Measurements from ENCODE around the gene PARD3B. TPM values are rescaled to one million over a fixed set of nuclear protein-coding genes. Genes with fewer than 3 reads are reported as not detected.
A peak's percentile ranks its signal among the peaks of the same experiment; 100 is the strongest.

PARD3B gene
- total and polyA plus RNA-seq, 2 experiments from 2014 or later = 3.5 to 4.4 TPM

- ATAC-seq (no peak), DNase-seq (ENCODE audit: low spot score) (no peak)
- Histone ChIP-seq H3K9me2 (ENCODE audit: insufficient read depth) (peaks cover 3% of the 10 kb centered on the region; the same call in 1 of the 2 replicates), H3K27ac (ENCODE audit: low read depth) (no peak overlapping the region), H3K4me2 (peak overlapping the region; percentile 54; the same call in 1 of the 2 replicates), H2AFZ (no peak overlapping the region), H3K27me3 (ENCODE audit: insufficient read depth) (no peaks in the 10 kb centered on the region), H3K79me2 (replicated peaks; ENCODE audit: insufficient read depth) (no peaks in the 10 kb centered on the region), H3K4me3 (no peak overlapping the region; the same call in 1 of the 2 replicates), H3F3A (replicated peaks; ENCODE audit: low read depth) (no peaks in the 10 kb centered on the region), H3K4me1 (ENCODE audit: insufficient read depth) (peaks cover 39% of the 10 kb centered on the region), H4K20me1 (replicated peaks; ENCODE audit: insufficient read depth) (no peaks in the 10 kb centered on the region), H3K36me3 (ENCODE audit: insufficient read depth) (no peaks in the 10 kb centered on the region)
- Mint-ChIP-seq H3K27ac (no peak overlapping the region), H3K36me3 (ENCODE audit: low read depth) (no peaks in the 10 kb centered on the region), H3K4me1 (peaks cover 30% of the 10 kb centered on the region), H3K27me3 (ENCODE audit: insufficient read depth, low read depth, poor library complexity) (no peaks in the 10 kb centered on the region), H3K9me3 (no peaks in the 10 kb centered on the region), H3K4me3 (no peak overlapping the region)
- TF ChIP-seq, protein P1, sequence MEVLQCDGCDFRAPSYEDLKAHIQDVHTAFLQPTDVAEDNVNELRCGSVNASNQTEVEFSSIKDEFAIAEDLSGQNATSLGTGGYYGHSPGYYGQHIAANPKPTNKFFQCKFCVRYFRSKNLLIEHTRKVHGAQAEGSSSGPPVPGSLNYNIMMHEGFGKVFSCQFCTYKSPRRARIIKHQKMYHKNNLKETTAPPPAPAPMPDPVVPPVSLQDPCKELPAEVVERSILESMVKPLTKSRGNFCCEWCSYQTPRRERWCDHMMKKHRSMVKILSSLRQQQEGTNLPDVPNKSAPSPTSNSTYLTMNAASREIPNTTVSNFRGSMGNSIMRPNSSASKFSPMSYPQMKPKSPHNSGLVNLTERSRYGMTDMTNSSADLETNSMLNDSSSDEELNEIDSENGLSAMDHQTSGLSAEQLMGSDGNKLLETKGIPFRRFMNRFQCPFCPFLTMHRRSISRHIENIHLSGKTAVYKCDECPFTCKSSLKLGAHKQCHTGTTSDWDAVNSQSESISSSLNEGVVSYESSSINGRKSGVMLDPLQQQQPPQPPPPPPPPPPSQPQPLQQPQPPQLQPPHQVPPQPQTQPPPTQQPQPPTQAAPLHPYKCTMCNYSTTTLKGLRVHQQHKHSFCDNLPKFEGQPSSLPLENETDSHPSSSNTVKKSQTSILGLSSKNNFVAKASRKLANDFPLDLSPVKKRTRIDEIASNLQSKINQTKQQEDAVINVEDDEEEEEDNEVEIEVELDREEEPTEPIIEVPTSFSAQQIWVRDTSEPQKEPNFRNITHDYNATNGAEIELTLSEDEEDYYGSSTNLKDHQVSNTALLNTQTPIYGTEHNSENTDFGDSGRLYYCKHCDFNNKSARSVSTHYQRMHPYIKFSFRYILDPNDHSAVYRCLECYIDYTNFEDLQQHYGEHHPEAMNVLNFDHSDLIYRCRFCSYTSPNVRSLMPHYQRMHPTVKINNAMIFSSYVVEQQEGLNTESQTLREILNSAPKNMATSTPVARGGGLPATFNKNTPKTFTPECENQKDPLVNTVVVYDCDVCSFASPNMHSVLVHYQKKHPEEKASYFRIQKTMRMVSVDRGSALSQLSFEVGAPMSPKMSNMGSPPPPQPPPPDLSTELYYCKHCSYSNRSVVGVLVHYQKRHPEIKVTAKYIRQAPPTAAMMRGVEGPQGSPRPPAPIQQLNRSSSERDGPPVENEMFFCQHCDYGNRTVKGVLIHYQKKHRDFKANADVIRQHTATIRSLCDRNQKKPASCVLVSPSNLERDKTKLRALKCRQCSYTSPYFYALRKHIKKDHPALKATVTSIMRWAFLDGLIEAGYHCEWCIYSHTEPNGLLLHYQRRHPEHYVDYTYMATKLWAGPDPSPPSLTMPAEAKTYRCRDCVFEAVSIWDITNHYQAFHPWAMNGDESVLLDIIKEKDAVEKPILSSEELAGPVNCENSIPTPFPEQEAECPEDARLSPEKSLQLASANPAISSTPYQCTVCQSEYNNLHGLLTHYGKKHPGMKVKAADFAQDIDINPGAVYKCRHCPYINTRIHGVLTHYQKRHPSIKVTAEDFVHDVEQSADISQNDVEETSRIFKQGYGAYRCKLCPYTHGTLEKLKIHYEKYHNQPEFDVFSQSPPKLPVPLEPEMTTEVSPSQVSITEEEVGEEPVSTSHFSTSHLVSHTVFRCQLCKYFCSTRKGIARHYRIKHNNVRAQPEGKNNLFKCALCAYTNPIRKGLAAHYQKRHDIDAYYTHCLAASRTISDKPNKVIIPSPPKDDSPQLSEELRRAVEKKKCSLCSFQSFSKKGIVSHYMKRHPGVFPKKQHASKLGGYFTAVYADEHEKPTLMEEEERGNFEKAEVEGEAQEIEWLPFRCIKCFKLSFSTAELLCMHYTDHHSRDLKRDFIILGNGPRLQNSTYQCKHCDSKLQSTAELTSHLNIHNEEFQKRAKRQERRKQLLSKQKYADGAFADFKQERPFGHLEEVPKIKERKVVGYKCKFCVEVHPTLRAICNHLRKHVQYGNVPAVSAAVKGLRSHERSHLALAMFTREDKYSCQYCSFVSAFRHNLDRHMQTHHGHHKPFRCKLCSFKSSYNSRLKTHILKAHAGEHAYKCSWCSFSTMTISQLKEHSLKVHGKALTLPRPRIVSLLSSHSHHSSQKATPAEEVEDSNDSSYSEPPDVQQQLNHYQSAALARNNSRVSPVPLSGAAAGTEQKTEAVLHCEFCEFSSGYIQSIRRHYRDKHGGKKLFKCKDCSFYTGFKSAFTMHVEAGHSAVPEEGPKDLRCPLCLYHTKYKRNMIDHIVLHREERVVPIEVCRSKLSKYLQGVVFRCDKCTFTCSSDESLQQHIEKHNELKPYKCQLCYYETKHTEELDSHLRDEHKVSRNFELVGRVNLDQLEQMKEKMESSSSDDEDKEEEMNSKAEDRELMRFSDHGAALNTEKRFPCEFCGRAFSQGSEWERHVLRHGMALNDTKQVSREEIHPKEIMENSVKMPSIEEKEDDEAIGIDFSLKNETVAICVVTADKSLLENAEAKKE (CRISPR knock-in tag; IDR thresholded peaks at IDR 0.05) = no peak
- TF ChIP-seq STAT1 (IDR thresholded peaks at IDR 0.05; ENCODE audit: unreplicated experiment) = no peak
- TF ChIP-seq, protein P2, sequence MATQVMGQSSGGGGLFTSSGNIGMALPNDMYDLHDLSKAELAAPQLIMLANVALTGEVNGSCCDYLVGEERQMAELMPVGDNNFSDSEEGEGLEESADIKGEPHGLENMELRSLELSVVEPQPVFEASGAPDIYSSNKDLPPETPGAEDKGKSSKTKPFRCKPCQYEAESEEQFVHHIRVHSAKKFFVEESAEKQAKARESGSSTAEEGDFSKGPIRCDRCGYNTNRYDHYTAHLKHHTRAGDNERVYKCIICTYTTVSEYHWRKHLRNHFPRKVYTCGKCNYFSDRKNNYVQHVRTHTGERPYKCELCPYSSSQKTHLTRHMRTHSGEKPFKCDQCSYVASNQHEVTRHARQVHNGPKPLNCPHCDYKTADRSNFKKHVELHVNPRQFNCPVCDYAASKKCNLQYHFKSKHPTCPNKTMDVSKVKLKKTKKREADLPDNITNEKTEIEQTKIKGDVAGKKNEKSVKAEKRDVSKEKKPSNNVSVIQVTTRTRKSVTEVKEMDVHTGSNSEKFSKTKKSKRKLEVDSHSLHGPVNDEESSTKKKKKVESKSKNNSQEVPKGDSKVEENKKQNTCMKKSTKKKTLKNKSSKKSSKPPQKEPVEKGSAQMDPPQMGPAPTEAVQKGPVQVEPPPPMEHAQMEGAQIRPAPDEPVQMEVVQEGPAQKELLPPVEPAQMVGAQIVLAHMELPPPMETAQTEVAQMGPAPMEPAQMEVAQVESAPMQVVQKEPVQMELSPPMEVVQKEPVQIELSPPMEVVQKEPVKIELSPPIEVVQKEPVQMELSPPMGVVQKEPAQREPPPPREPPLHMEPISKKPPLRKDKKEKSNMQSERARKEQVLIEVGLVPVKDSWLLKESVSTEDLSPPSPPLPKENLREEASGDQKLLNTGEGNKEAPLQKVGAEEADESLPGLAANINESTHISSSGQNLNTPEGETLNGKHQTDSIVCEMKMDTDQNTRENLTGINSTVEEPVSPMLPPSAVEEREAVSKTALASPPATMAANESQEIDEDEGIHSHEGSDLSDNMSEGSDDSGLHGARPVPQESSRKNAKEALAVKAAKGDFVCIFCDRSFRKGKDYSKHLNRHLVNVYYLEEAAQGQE (IDR thresholded peaks at IDR 0.05; ENCODE audit: unreplicated experiment) = no peak
- no peak for TF ChIP-seq POLR2AphosphoS5 (IDR thresholded peaks at IDR 0.05; ENCODE audit: low read depth)
- TF ChIP-seq EZH2 (IDR thresholded peaks at IDR 0.05; ENCODE audit: low read depth, unreplicated experiment) = no peak
- no peak for TF ChIP-seq NANOG (IDR thresholded peaks at IDR 0.05; ENCODE audit: borderline replicate concordance)
- TF ChIP-seq ZNF114 (CRISPR knock-in tag; IDR thresholded peaks at IDR 0.05) = no peak
- TF ChIP-seq, protein P3, sequence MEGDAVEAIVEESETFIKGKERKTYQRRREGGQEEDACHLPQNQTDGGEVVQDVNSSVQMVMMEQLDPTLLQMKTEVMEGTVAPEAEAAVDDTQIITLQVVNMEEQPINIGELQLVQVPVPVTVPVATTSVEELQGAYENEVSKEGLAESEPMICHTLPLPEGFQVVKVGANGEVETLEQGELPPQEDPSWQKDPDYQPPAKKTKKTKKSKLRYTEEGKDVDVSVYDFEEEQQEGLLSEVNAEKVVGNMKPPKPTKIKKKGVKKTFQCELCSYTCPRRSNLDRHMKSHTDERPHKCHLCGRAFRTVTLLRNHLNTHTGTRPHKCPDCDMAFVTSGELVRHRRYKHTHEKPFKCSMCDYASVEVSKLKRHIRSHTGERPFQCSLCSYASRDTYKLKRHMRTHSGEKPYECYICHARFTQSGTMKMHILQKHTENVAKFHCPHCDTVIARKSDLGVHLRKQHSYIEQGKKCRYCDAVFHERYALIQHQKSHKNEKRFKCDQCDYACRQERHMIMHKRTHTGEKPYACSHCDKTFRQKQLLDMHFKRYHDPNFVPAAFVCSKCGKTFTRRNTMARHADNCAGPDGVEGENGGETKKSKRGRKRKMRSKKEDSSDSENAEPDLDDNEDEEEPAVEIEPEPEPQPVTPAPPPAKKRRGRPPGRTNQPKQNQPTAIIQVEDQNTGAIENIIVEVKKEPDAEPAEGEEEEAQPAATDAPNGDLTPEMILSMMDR (conservative IDR thresholded peaks at IDR 0.05; ENCODE audit: low read depth in 2 of 2) = no peak
- TF ChIP-seq JUNB (IDR thresholded peaks at IDR 0.05; ENCODE audit: unreplicated experiment) = no peak
- TF ChIP-seq EZH2phosphoT487 (IDR thresholded peaks at IDR 0.05; ENCODE audit: unreplicated experiment) = no peak
- TF ChIP-seq CREB1 (CRISPR knock-in tag; IDR thresholded peaks at IDR 0.05; ENCODE audit: low read depth) = no peak
- no peak for TF ChIP-seq ZNF331 (CRISPR knock-in tag; IDR thresholded peaks at IDR 0.05; ENCODE audit: low read depth)
- TF ChIP-seq, protein P4, sequence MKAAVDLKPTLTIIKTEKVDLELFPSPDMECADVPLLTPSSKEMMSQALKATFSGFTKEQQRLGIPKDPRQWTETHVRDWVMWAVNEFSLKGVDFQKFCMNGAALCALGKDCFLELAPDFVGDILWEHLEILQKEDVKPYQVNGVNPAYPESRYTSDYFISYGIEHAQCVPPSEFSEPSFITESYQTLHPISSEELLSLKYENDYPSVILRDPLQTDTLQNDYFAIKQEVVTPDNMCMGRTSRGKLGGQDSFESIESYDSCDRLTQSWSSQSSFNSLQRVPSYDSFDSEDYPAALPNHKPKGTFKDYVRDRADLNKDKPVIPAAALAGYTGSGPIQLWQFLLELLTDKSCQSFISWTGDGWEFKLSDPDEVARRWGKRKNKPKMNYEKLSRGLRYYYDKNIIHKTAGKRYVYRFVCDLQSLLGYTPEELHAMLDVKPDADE (IDR thresholded peaks at IDR 0.05) = no peak
These were observed 180.6 kb downstream of the PARD3B start for GRCh38 chr2:204725693-204726360.
